A549 (cell line): Measurements from ENCODE around the gene NRARP. TPM values are rescaled to one million over a fixed set of nuclear protein-coding genes. Genes with fewer than 3 reads are reported as not detected.

Experiments used
- ATAC-seq, 2 experiments: fragments of 200-7000 bp in 1 of 2; fragments of >200 bp in 1 of 2; cut with Nextera tagmentation in 1 of 2; cut with Tn5 transposase in 1 of 2; 3 replicates each; pipeline versions ENCODE4 v1.8.0 to v1.9.1; 2018 to 2020; ENCODE audit warnings: mild to moderate bottlenecking in 1 of 2, moderate library complexity in 1 of 2
- CTCF ChIA-PET: fragments of 300-600 bp; sonication (Branson Sonifier 250); formaldehyde crosslinking; extraction: SDS; loops from one replicate; lab custom pipeline; 2021; ENCODE audit warnings: antibody characterized with exemption, inconsistent platforms; lab: Yijun Ruan, JAX
- POLR2A ChIA-PET: fragments of 350-600 bp; formaldehyde crosslinking; extraction: SDS; loops from one replicate; lab custom pipeline; 2021; ENCODE audit warnings: antibody characterized with exemption, inconsistent platforms; lab: Yijun Ruan, JAX
- DNase-seq, 2 experiments: peaks; one replicate each; pipeline versions ENCODE4 v3.0.0 to v3.0.0-alpha.2; 2011 to 2016; ENCODE audit warnings: low read depth in 1 of 2, low spot score in 1 of 2
- FAIRE-seq: peaks from 2 replicates; lab custom pipeline; 2011; peaks lifted over from hg19 to GRCh38; lab: Jason Lieb, UNC
- H3K27ac ChIP-seq, 2 experiments: fragments of >200 bp; sonication (Bioruptor Twin); formaldehyde crosslinking; 3 replicates each; pipeline ENCODE4 v1.5.1; 2016 to 2017
- H3K4me1 ChIP-seq: fragments of >200 bp; sonication (Bioruptor Twin); formaldehyde crosslinking; 3 replicates; pipeline ENCODE4 v1.6.1; 2016
- H3K4me2 ChIP-seq: fragments of >200 bp; sonication (Bioruptor Twin); formaldehyde crosslinking; 3 replicates; pipeline ENCODE4 v1.6.1; 2016
- H3K4me3 ChIP-seq: fragments of >200 bp; sonication (Bioruptor Twin); formaldehyde crosslinking; 3 replicates; pipeline ENCODE4 v1.5.1; 2016
- H3K9me3 ChIP-seq: fragments of >200 bp; sonication (Bioruptor Twin); formaldehyde crosslinking; 3 replicates; pipeline ENCODE4 v1.6.1; 2016
- ATOH8 ChIP-seq: fragments of 250-450 bp; sonication (Bioruptor Pico); IDR thresholded peaks from 2 replicates; pipeline ENCODE4 v1.5.0; 2020; ENCODE audit warnings: low read depth, mild to moderate bottlenecking, moderate library complexity
- CBX2 ChIP-seq: fragments of 200-600 bp; sonication (generic); IDR thresholded peaks from 2 replicates; pipeline ENCODE4 v1.6.1; 2016; ENCODE audit warnings: low read depth, mild to moderate bottlenecking, borderline replicate concordance
- CHD4 ChIP-seq: fragments of 200-600 bp; sonication (generic); IDR thresholded peaks from 2 replicates; pipeline ENCODE4 v1.6.1; 2016; ENCODE audit warnings: antibody characterized with exemption, mild to moderate bottlenecking, borderline replicate concordance
- EHF ChIP-seq: fragments of 250-450 bp; sonication (Bioruptor Pico); IDR thresholded peaks from 2 replicates; pipeline ENCODE4 v1.5.0; 2020; ENCODE audit warnings: mild to moderate bottlenecking
- EP300 ChIP-seq, 2 experiments: fragments of >200 bp; sonication (Bioruptor Twin); formaldehyde crosslinking; IDR thresholded peaks; 2 replicates in 1 of 2; 3 replicates in 1 of 2; pipeline ENCODE4 v1.6.1; 2016 to 2017
- ESRRA ChIP-seq: fragments of 150-350 bp; IDR thresholded peaks from 2 replicates; pipeline ENCODE4 v1.6.1; 2014; ENCODE audit warnings: mild to moderate bottlenecking, low read length, borderline replicate concordance
- FOSB ChIP-seq: fragments of 250-450 bp; sonication (Bioruptor Pico); IDR thresholded peaks from 2 replicates; pipeline ENCODE4 v1.5.0; 2020; ENCODE audit warnings: mild to moderate bottlenecking, moderate library complexity
- GATA3 ChIP-seq: IDR thresholded peaks from 2 replicates; pipeline ENCODE4 v1.6.1; 2012; ENCODE audit warnings: borderline replicate concordance
- HDAC2 ChIP-seq: fragments of 200-600 bp; sonication (generic); IDR thresholded peaks from 2 replicates; pipeline ENCODE4 v1.6.1; 2016
- HEYL ChIP-seq: fragments of 250-450 bp; sonication (Bioruptor Pico); IDR thresholded peaks from 2 replicates; pipeline ENCODE4 v1.8.0; 2021; ENCODE audit warnings: mild to moderate bottlenecking, moderate library complexity
- HOXB13 ChIP-seq: fragments of 250-450 bp; sonication (Bioruptor Pico); IDR thresholded peaks from 2 replicates; pipeline ENCODE4 v1.5.0; 2020; ENCODE audit warnings: low read depth, mild to moderate bottlenecking, moderate library complexity
- HOXB5 ChIP-seq: fragments of 250-450 bp; sonication (Bioruptor Pico); IDR thresholded peaks from 2 replicates; pipeline ENCODE4 v1.5.0; 2020; ENCODE audit warnings: mild to moderate bottlenecking, moderate library complexity
- MYC ChIP-seq: IDR thresholded peaks from 2 replicates; pipeline ENCODE4 v1.6.1; 2012; ENCODE audit warnings: mild to moderate bottlenecking, inconsistent platforms, low read length, improper control_type of control experiment, borderline replicate concordance
- NR3C1 ChIP-seq: fragments of >200 bp; sonication (Bioruptor Twin); formaldehyde crosslinking; IDR thresholded peaks from 3 replicates; pipeline ENCODE4 v1.6.1; 2017
- POLR2A ChIP-seq: IDR thresholded peaks from 2 replicates; pipeline ENCODE4 v1.6.1; 2012; ENCODE audit warnings: mild to moderate bottlenecking, low read length
- RAD21 ChIP-seq, 2 experiments: fragments of >200 bp in 1 of 2; sonication (Bioruptor Twin) in 1 of 2; formaldehyde crosslinking in 1 of 2; IDR thresholded peaks in 1 of 2; conservative IDR thresholded peaks in 1 of 2; 2 replicates in 1 of 2; 3 replicates in 1 of 2; pipeline ENCODE4 v1.6.1; 2012 to 2018; ENCODE audit warnings: inconsistent platforms in 1 of 2
- RARB ChIP-seq: fragments of 250-450 bp; sonication (Bioruptor Pico); IDR thresholded peaks from 2 replicates; pipeline ENCODE4 v1.8.0; 2021; ENCODE audit warnings: mild to moderate bottlenecking, moderate library complexity
- RCOR1 ChIP-seq: fragments of 150-350 bp; IDR thresholded peaks from 2 replicates; pipeline ENCODE4 v1.6.1; 2014; ENCODE audit warnings: antibody characterized with exemption, low read length, low read depth
- RFX5 ChIP-seq: fragments of 450-650 bp; IDR thresholded peaks from 2 replicates; pipeline ENCODE4 v1.7.1; 2014; ENCODE audit warnings: antibody characterized with exemption, mild to moderate bottlenecking, moderate library complexity
- RNF2 ChIP-seq: fragments of 200-600 bp; sonication (generic); IDR thresholded peaks from 2 replicates; pipeline ENCODE4 v1.6.1; 2016; ENCODE audit warnings: low read depth, mild to moderate bottlenecking, antibody characterized with exemption, moderate library complexity, borderline replicate concordance
- SREBF2 ChIP-seq: fragments of 450-650 bp; IDR thresholded peaks from 2 replicates; pipeline ENCODE4 v1.6.1; 2014; ENCODE audit warnings: mild to moderate bottlenecking, moderate library complexity
- TP53 ChIP-seq: fragments of 250-450 bp; sonication (Bioruptor Pico); IDR thresholded peaks from 2 replicates; pipeline ENCODE4 v1.5.0; 2021; ENCODE audit warnings: mild to moderate bottlenecking, moderate library complexity
- ZC3H11A ChIP-seq: fragments of 450-650 bp; IDR thresholded peaks from 2 replicates; pipeline ENCODE4 v1.6.1; 2014; ENCODE audit warnings: antibody characterized with exemption, mild to moderate bottlenecking
- ZNF302 ChIP-seq: fragments of 250-450 bp; sonication (Bioruptor Pico); IDR thresholded peaks from 2 replicates; pipeline ENCODE4 v1.9.0; 2021; ENCODE audit warnings: inconsistent platforms, mild to moderate bottlenecking, moderate library complexity
- ZSCAN20 ChIP-seq: fragments of 250-450 bp; sonication (Bioruptor Pico); IDR thresholded peaks from 2 replicates; pipeline ENCODE4 v1.8.0; 2022; ENCODE audit warnings: mild to moderate bottlenecking, moderate library complexity
- WGBS: methylation state at CpG from one replicate; pipeline ENCODE4 v1.1.6; 2017; ENCODE audit errors: missing lambda C conversion rate; 5-methylcytosine and 5-hydroxymethylcytosine counted together
- polyA plus RNA-seq, 4 experiments: library from polyadenylated mRNA; depleted of rRNA in 3 of 4; stranded (reverse); fragments of >200 nt; fragmentation: RNase III in 1 of 4; extraction: RNeasy Plus Mini Kit Qiagen cat#74134 plus additional on column Dnase treatment in 1 of 4; gene quantifications; 2 replicates in 3 of 4; 3 replicates in 1 of 4; pipeline ENCODE4 v1.2.3, GENCODE V29; 2011 to 2017
- TF ChIP-seq, protein P1 (sequence below): fragments of 250-450 bp; sonication (Bioruptor Pico); IDR thresholded peaks from 2 replicates; pipeline ENCODE4 v1.5.0; 2021; ENCODE audit warnings: mild to moderate bottlenecking, moderate library complexity, borderline replicate concordance

Gene NRARP
- polyA plus RNA-seq, 2 of the 4 experiments (the other 2 are of a cell fraction) = 1.3 to 5.1 TPM

DNA sequence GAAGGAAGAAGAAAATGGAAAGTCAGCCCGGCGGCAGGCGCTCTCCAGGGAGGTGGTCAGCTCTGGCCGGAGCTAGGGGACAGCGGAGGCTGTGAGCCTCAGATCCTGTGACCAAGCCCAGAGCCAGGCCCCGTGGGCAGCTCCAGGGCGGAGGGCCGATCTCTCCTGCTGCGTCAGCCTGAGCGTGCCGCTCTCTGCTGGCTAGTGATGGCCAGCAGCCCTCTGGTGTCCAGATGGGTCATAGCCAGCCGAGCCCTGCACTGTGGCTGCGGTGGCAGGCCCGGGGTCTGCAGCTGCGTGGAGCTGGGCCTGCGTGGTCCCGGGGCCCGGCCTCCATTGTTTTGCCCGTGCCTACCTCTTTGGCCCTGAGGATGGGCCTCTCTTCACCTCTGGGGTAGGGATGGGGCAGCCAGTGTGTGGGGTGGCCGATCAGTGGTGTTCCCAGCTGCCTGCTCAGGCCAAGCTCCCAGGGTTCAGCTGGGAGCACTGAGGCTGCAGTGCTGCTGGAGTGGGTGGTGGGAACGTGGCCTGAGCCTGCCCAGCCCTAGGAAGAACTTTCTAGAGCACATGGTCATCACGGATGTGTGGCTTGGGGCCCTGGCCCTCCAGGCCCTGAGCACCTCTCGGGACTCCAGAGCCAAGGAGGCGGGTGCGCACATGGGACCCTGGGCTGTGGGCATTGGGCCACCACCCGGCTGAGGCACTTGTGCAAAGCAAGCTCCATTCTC is 17.1 kb upstream of the NRARP start:
- ChIA-PET POLR2A (interaction anchor here (1.7 kb wide), 1 partner anchor 17 kb away, joined by 4 read pairs; the partner anchor contains the start of gene NRARP), CTCF (interaction anchor here (0.6 to 1.0 kb wide), 4 partner anchors 12 to 105 kb away, joined by 3 to 4 read pairs (median 3); partner anchors contain the start of gene NRARP)
- peak in 1 of 2 experiments; percentile 60; a peak in 3 of 6 replicates for ATAC-seq

DNA sequence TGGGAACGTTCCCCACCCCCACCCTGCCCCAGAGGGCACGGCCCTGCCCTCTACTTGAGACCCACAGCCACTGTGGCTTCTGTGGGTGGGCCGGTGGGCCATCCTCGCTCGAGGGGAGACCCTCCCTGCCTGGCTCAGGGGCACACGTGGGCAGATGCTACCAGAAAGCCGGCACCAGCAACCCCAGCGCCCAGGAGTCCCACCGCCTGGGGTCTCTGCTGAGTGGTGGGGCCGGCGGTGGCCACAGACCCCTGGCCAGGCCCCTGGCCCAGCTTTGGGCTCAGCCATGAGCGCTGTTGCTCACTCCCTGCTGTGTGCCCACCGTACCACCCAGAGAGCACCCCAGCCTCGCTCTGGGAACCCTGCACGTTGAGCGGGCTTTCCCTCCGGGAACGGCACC is 16.5 kb upstream of the NRARP start:
- WGBS = 75% methylated on average over 16 of the region's 18 CpGs
- no peak overlapping the region for H3K4me3 ChIP-seq
- no peak overlapping the region; a peak in 1 of 6 replicates for H3K27ac ChIP-seq
- H3K4me1 ChIP-seq = peaks cover 20% of the 10 kb centered on the region
- H3K4me2 ChIP-seq = no peak overlapping the region
- no peak for DNase-seq
- H3K9me3 ChIP-seq = no peaks in the 10 kb centered on the region
- no peak for FAIRE-seq
- TF ChIP-seq, protein P1, sequence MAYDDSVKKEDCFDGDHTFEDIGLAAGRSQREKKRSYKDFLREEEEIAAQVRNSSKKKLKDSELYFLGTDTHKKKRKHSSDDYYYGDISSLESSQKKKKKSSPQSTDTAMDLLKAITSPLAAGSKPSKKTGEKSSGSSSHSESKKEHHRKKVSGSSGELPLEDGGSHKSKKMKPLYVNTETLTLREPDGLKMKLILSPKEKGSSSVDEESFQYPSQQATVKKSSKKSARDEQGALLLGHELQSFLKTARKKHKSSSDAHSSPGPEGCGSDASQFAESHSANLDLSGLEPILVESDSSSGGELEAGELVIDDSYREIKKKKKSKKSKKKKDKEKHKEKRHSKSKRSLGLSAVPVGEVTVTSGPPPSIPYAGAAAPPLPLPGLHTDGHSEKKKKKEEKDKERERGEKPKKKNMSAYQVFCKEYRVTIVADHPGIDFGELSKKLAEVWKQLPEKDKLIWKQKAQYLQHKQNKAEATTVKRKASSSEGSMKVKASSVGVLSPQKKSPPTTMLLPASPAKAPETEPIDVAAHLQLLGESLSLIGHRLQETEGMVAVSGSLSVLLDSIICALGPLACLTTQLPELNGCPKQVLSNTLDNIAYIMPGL (CRISPR knock-in tag) = no peak
- no peak for TF ChIP-seq ESRRA
- TF ChIP-seq SREBF2 = no peak
- no peak for TF ChIP-seq RAD21 (conservative IDR thresholded peaks at IDR 0.05 in 1 of 2, IDR thresholded peaks at IDR 0.05 in 1 of 2)
- no peak for TF ChIP-seq ZSCAN20
- TF ChIP-seq EHF = no peak
- TF ChIP-seq HDAC2 = no peak
- TF ChIP-seq POLR2A = no peak
- no peak for TF ChIP-seq ATOH8 (CRISPR knock-in tag)
- TF ChIP-seq HEYL (CRISPR knock-in tag) = no peak
- TF ChIP-seq MYC = no peak
- TF ChIP-seq NR3C1 = no peak
- no peak for TF ChIP-seq FOSB
- no peak for TF ChIP-seq CBX2
- TF ChIP-seq EP300 (IDR thresholded peaks at IDR 0.05) = no peak
- no peak for TF ChIP-seq TP53 (CRISPR knock-in tag)
- no peak for TF ChIP-seq HOXB5 (CRISPR knock-in tag)
- no peak for TF ChIP-seq RCOR1
- no peak for TF ChIP-seq CHD4
- no peak for TF ChIP-seq RNF2
- no peak for ATAC-seq
- ChIA-PET POLR2A (interaction anchor here (1.7 kb wide), 1 partner anchor 16 kb away, joined by 4 read pairs; the partner anchor contains the start of gene NRARP), CTCF (interaction anchor here (0.6 to 2.9 kb wide), 4 partner anchors 11 to 105 kb away, joined by 3 to 17 read pairs (median 3); partner anchors contain the start of gene NRARP)

More for the DNA sequence above, 17.1 kb upstream of the NRARP start:
- TF ChIP-seq RARB (CRISPR knock-in tag) = no peak
- no peak for TF ChIP-seq RFX5
- TF ChIP-seq ZSCAN20 = no peak
- TF ChIP-seq RCOR1 = no peak
- no peak for TF ChIP-seq HOXB13 (CRISPR knock-in tag)
- no peak for TF ChIP-seq GATA3
- TF ChIP-seq ZNF302 = no peak
- TF ChIP-seq ZC3H11A = no peak
- TF ChIP-seq EHF = no peak
- TF ChIP-seq SREBF2 = no peak
- DNase-seq (peak in 1 of 2 experiments; percentile 44), FAIRE-seq (no peak)
- H3K4me2 ChIP-seq = no peak overlapping the region
- H3K9me3 ChIP-seq = no peaks in the 10 kb centered on the region
- no peak overlapping the region for H3K4me3 ChIP-seq
- WGBS = 80% methylated on average over 25 of the region's 26 CpGs
- H3K4me1 ChIP-seq = peaks cover 20% of the 10 kb centered on the region
- H3K27ac ChIP-seq = no peak overlapping the region; a peak in 1 of 6 replicates
